ENCODE data around the gene TMEM69. TPM values are rescaled to one million over a fixed set of nuclear protein-coding genes. Genes with fewer than 3 reads are reported as not detected.
A peak's percentile ranks its signal among the peaks of the same experiment; 100 is the strongest.

Gene TMEM69
- total RNA-seq = 10 to 100 TPM; 19.5 to 32.0 (median 22.0) TPM

GRCh38 chr1:45687754-45688740 is at the start of gene TMEM69:
TSS of gene TMEM69 (plus strand) at chr1:45688181. CDS start at chr1:45691069, 2,888 bp downstream.
- TF ChIP-seq POLR2A (IDR thresholded peaks at IDR 0.05) (peak in 1 of 2 donors; percentile 14), CTCF (IDR thresholded peaks at IDR 0.05 in 4 of 5, conservative IDR thresholded peaks at IDR 0.05 in 1 of 5) (peak in 3 of 5 experiments; percentile 18 to 41 (median 20))
- H3K4me1 ChIP-seq = peaks cover 24 to 27% of the 10 kb centered on the region in 2 donors
- peak within 1 kb of the TSS; percentile 95 to 98 (median 97) for H3K27ac ChIP-seq
- H3K27me3 ChIP-seq = no peaks in the 10 kb centered on the region
- peak within 1 kb of the TSS; percentile 78 to 99 (median 89) for H3K4me3 ChIP-seq
- in situ Hi-C loops (cut with MboI; ENCODE audit: low sequenced_read_pairs in 4 of 4) = loop anchor here in 1 of 4 donors (25.0 kb wide), 1 partner anchor 101 kb away; the partner anchor contains the start of gene NASP
- DNase-seq (peak; percentile 71 to 81), ATAC-seq (peak; percentile 64 to 70)
- H3K9me3 ChIP-seq = no peaks in the 10 kb centered on the region
- intact Hi-C loops (cut with DNase I; ENCODE audit: low total_unique reads) = loop anchor here (2.0 to 10.0 kb wide), 8 partner anchors 63 to 953 kb away; partner anchors contain the start of genes EIF2B3, IPP, KIF2C and MAST2
- peaks cover 0 to 2% of the 10 kb centered on the region in 2 donors for H3K36me3 ChIP-seq

GRCh38 chr1:45640293-45640692 is 47.7 kb upstream of the TMEM69 start:
- in situ Hi-C loops (cut with MboI; ENCODE audit: low sequenced_read_pairs in 4 of 4) = no loop called here
- Histone ChIP-seq H3K4me1 (no peaks in the 10 kb centered on the region), H3K36me3 (peaks cover 0 to 60% of the 10 kb centered on the region in 2 donors), H3K9me3 (no peaks in the 10 kb centered on the region), H3K27ac (no peak overlapping the region), H3K4me3 (no peak overlapping the region), H3K27me3 (no peaks in the 10 kb centered on the region)
- intact Hi-C loops (cut with DNase I; ENCODE audit: low total_unique reads) = no loop called here
- no peak for ATAC-seq
- no peak for DNase-seq
- TF ChIP-seq CTCF (IDR thresholded peaks at IDR 0.05 in 4 of 5, conservative IDR thresholded peaks at IDR 0.05 in 1 of 5) = no peak
- no peak for TF ChIP-seq POLR2A (IDR thresholded peaks at IDR 0.05)

- no peak for ATAC-seq
- intact Hi-C loops (cut with DNase I; ENCODE audit: low total_unique reads) (no loop called here), in situ Hi-C loops (cut with MboI; ENCODE audit: low sequenced_read_pairs in 4 of 4) (no loop called here)
- Histone ChIP-seq H3K27ac (no peak overlapping the region), H3K4me1 (no peaks in the 10 kb centered on the region), H3K9me3 (no peaks in the 10 kb centered on the region), H3K36me3 (peaks cover 0 to 44% of the 10 kb centered on the region in 2 donors), H3K27me3 (no peaks in the 10 kb centered on the region), H3K4me3 (no peak overlapping the region)
- no peak for DNase-seq
- TF ChIP-seq CTCF (IDR thresholded peaks at IDR 0.05 in 4 of 5, conservative IDR thresholded peaks at IDR 0.05 in 1 of 5) = no peak
- no peak for TF ChIP-seq POLR2A (IDR thresholded peaks at IDR 0.05)
Measured at GRCh38 chr1:45643321-45643720, 44.7 kb upstream of the TMEM69 start.

GRCh38 chr1:45643978-45644377 is 44.0 kb upstream of the TMEM69 start:
- Histone ChIP-seq H3K27me3 (no peaks in the 10 kb centered on the region), H3K36me3 (peaks cover 0 to 44% of the 10 kb centered on the region in 2 donors), H3K9me3 (no peaks in the 10 kb centered on the region), H3K4me1 (no peaks in the 10 kb centered on the region), H3K4me3 (no peak overlapping the region), H3K27ac (peak overlapping the region in 1 of 4 donors; percentile 25)
- ATAC-seq (peak in 1 of 2 donors; percentile 21), DNase-seq (no peak)
- intact Hi-C loops (cut with DNase I; ENCODE audit: low total_unique reads) (no loop called here), in situ Hi-C loops (cut with MboI; ENCODE audit: low sequenced_read_pairs in 4 of 4) (no loop called here)
- TF ChIP-seq POLR2A (IDR thresholded peaks at IDR 0.05) (no peak), CTCF (IDR thresholded peaks at IDR 0.05 in 4 of 5, conservative IDR thresholded peaks at IDR 0.05 in 1 of 5) (no peak)
